COLO829 (cell line): ENCODE measurements around the gene MGLL.

Source experiments
- DNase-seq: peaks from one replicate; pipeline ENCODE4 v3.0.0; 2012; ENCODE audit warnings: low spot score

The MGLL gene

DNA sequence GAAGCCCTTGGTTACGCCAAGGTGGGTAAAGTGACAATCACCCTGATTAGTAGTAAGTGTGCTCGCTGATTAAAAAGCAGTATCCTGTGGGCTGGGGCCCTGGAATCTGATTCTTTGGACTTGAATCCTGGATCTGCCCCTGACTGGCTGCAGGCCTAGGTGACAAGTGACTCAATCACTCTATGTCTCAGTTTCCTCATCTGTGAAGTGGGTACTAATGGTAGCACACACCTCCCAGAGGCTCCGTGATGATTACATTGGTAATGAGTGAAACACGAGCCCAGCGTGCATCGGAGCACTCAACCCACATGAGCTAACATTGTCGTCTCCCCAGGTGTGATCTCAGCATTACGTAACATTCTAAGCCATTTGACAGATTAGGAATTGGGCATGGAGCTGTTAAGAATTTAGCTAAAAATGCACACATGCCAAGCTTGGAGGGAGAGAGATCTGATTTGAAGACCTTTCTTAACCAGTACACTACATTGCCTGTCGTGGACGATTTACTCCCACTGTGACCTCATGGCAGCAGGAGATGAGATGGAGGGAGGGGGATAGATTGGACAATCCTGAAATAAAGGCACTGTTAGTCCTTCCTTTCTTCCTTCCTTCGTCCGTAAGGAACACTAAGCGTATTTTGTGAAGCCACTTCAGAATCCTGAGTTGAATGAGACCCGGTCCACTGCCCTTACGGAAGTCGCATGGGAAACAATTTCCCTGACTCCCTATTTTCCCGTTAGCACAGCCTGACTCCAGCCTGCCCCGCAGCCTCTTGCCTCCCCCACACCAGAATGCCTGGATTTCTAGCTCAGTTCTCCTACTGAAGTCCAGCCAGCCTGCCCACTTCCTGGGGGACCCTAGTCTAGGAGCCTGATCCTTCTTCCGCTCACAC, 32.1 kb downstream of the MGLL start:
- no peak for DNase-seq

DNA sequence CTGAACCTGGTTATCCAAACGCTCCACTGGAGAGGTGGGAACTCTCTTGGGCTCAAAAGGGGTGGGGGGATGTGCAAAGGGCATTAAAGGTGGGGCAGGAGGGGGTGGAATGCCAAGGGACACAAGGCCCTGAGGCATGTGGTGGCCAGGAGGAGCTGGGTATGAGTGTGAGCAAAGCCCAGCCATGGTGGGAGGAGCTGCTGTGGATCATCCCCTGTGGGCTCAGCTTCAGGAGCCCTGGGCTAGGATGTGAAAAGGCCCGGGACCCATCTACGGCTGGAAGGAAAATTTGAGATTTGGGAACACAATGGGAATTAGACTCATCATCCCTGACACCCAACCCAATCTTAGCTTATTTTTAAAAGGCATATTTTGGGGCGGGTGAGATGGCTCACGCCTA, 33.3 kb downstream of the MGLL start:
- DNase-seq, result no peak

DNA sequence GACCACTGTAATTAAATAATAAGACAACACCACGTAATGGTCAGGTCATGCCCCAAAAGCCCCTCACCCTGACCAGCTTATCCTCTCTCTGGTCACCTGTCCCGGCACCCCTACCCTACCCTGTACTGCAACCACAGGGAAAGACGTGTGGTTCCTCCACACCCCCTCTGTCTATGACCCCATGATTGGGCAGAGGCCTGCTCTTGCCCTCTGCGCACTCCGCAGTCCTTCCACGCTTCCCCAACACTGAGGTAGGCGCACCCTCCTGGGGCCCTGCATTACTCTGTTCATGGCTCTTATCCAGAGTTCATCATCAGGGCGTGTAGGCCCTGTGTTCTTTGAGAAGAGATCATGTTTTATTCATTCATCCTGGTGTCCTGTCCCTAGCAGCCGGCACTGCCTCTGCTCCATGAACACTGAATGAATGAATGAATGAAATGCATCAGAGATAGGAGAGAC, 33.8 kb downstream of the MGLL start:
- DNase-seq, result no peak

DNA sequence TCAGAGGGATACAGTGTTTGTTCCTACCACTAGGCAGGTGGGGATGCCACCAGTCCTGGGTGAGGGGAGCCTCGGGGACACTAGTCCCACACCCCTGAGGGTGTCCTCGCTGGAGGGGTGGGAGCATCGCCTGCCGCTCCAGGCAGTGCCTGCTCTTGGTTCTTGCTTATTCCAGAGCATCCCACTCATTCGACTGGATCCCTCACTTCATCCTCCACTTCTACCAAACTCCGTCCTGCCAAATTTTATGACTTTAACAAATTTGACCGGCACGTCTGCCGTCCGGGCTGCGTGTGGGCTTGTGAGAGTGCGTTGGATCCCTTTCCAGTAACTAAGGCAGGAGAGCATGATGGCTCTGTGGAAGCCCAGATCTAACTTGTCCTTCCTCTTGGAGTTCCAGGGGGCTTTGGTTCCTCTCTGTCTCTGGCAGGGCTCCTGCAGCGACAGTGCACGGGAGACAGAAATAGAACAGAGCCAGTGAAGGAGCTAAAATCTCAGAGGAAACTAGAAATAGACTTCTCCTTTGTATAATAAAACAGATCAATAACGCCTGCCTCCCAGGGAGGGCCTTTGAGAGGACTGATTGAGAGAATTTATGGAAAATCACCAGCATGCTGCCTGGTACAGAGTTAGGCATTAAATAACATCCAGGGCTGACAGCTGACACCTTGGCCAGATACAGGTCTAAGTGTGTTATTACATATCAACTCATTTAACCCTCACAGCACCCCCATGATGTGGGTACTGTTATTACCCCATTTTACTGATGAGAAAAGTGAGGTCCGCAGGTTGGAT, 34.5 kb downstream of the MGLL start:
- DNase-seq, result no peak

DNA sequence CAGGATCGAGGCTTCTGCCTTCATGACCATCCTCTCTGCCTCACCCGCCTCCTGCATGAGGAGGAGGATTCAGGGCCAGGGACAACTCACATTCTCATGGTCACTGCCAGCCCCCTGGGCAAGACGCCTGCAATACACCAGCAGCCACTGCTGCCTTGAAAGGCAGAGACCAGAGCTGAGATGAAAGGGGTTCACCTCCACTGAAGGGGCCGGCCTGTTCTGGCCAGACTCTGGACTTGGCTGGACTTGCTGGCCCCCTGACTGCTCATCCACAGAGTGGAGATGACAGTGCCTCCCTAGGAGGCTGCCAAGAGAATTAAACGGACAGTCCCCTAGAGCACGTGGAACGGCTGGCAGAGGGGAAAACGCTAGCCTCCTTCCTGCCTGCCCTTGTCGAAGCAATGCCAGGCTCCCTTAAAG, 35.2 kb downstream of the MGLL start:
- DNase-seq, result no peak

DNA sequence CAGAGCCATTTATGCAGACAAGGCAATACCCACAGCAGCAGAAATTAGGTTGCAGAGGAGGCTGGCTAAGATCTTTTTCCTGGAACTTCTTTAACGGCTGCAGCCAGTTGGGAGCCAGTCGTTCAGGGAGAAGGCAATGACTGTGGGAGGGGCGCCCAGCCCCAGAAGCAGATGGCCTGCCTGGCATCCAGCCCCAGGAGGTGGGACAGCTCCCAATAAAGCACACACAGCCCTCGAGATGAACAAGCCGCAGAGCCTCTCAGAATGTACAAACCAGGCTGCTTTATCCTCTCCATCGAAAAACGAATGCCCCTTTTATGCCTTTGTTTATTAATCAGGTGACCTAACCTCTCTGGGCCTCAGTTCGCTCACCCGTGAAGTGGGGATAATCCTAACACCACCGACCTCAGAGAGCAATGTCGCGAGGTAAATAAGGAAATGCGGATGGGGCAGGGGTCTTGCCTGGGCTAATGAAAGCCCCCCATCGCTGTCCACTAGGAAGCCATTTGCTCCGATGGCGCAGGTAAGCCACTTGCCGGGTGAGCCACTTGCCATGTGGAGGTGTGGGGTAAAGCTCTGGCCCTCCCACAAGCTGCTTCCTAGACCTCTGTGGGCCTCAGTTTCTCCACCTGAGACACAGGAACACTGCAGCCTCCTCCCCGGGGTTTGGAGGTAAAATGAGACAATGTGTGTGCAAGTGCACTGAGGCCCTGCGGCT, 35.8 kb downstream of the MGLL start:
- DNase-seq, result no peak

DNA sequence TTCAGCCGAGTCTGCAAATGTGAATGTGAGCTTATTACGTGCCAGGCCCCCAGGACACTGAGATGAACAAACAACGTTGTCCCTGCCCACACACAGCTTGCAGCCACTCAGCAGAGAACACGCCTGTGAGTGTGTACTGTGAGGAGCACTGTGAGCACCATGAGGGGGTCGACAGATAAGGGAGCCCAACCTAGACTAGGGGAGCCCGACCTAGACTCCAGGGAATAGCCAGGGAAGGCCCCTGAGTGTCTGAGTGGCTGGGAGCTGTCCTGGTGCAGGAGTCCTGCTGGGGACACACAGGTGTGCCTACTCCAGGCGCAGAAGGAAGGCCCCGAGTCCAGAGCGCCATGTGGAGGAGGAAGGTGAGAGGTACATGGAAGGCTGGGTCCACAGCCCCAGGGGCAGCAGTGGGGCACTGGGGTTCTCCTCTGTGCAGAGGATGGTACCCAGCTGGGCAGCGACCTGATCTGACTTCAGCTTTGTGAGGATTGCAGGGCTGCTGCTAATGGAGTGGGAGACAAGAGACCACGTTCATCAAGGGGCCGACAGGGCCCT, 36.5 kb downstream of the MGLL start:
- no peak for DNase-seq

DNA sequence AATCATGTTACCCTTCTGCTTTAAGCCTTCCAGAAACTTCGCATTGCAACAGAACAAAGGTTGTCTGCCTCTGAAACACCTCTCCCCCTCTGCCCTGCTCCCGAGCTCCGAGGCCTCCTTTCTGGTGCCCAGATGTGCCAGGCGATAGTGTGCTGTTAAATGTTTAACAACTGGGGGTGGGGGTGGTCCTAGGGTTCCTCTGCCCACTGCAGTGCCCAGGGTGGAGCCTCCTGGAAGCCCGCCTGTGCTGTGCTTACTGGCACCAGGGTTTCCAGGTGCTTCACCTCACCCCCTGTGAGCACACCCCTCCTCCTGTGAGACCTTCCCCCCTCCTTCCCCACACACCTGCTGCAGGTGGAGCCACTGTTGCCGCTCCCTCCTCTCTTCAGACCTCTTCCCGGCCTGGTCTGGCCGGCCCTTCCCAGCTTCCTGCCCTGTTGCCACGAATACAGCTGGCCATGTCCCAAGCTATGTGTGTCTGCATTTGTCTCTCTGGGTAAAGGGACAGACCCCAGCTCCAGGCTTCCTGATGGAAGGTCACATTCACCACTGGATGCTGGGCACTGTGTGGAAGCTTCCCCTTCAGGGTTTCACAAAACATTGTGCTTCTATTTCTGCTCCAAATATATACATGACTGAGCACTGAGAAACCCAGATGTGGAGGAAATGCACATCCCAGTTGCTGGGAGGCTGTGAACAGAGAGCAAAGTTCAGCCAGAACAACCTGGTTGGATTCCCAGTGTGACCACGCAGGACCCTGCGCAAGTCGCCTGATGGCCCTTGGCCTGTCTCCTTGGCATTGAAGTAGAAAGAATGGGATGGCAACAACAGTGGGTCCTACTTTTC, 37.2 kb downstream of the MGLL start:
- no peak for DNase-seq

DNA sequence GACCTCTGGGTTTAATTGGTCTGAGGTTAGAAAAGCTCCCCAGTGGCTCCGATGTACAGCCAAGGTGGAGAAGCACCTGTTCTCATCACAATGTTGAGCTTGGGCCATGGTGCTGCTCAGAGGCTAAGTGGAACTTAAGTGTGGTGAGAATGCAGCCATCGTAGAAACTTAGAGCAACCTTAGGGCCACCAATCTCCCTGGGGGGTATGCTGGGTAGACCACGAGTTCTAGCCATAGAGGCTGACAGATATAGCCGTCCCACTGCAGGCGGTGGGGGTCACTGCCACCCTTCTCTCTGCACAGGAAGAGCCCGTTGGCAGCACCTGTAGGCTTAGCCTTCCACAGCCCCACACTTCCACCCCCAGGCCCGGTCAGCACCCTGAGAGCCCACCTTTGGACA, 38.0 kb downstream of the MGLL start:
- no peak for DNase-seq

DNA sequence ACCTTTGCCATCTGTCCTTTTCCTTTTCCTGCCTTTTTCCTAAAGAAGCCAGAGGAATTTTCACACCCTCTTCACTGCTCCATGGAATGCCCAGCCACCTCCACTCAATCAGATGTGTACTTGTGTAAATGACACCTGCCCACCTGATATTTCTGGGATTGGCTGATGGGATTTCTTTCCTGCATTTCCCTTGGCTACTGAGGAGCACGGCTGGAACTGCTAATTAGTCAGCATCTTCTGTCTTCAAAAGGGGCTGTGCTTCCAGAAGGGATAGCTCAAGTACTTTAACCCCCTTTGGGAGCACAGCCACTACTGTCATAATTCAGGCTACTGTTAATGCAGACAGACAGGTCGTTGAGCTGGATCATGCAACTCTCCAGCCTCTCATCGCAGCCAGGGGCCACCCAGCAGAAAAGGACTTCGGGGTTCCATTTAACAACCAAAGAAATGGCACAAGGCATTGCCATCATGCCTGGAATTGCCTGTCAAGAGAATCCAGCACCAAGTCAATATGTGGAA, 38.6 kb downstream of the MGLL start:
- no peak for DNase-seq

DNA sequence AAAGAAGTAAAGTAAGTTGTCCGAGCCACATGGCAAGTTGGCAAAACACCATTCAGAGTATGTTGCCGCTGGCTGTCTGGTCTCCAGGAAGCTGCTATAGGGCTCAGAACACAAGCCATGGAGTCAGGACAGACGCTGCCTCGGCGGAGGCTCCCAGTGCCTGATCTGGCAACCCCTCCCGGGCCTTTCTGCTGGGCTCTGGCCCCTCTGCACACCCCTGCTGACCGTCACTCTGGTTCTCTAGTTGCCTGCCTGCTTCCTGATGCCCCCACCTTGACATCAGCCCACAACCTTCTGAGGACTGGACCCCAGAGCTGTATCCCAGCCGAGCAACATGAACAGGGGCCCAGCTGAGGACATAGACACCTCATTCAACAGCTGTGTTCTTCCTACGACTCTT, 39.1 kb downstream of the MGLL start:
- no peak for DNase-seq

DNA sequence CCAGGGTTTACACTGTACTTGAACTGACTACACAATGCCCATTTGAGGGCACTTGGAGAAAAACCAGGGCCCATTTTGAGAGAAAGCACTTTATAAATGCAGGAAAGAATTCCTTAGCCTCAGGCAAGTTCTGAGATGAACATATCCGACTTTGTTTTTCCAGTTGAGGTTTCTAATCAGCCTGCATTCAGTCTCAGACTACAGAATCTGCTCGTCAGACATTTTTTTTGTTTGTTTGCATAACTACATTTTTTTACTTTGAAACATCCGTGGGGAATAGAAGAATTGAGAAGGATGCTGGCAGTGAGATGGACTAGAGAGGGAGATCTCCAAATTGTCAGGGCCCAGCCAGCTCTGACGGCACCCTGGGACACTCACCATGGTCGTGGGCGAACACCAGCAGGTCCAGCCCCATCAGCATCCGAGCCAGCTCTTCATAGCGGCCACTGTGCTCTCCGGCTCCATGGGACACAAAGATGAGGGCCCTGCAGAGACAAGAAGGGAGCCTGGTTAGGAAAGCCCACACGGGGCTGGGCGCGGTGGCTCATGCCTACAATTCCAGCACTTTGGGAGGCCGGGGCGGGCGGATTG, 40.8 kb downstream of the MGLL start:
- peak; percentile 89 for DNase-seq

DNA sequence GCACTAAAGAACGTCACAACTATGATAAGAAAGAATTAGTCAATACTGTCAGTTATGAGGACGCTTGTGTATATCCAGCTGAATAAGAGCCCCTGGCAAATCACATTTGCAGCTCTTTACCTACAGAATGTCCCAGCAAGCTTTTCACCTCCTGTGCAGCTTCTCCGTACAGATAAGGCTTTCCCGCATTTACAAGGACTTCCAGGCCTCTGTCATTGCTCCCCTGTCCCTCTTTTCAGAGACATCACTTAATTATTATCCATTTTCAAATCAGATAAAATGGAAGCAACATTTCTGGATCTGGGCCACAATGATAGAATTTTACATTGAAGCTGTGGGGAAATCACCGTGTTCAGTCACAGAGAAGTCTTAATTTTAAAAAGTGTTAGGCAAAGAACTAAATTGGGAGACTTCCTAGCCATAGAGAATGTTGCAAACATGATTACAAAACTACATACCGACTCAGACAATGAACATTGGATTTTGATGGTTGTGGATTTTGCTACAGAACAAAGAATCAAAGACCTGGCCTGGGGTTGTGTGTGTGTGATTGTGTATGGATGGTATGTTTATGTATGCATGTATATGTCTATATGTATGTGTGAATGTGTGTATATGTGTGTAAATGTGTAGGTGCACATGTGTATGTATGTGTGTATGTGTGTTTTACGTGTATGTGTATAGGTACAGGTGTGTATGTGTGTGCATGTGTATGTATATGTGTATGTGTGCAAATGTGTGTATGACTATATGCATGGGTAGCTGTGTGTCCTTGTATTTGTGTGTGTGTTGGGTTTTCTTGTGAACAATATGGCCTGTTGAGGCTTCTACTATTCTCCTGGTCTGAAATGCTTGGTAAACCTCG, 41.5 kb downstream of the MGLL start:
- no peak for DNase-seq

DNA sequence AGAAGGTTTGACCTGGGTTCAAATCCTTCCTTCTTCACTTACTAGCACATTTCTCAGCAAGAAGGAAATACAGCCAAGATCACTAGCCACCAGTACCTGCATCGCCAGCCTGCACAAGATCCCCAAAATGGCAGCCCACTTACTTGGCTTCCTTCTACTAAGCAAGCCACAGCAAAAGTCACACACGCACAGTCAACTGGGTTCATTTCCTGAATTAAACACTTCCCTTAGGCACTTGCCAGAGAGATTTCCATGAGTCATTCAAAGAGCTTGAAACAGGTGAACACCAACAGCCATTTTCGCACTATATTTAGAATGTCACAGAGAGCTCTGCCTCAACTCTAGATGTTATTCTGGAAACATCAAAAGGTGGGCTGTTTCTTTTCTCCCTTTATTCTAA, 42.6 kb downstream of the MGLL start:
- peak; percentile 43 for DNase-seq

DNA sequence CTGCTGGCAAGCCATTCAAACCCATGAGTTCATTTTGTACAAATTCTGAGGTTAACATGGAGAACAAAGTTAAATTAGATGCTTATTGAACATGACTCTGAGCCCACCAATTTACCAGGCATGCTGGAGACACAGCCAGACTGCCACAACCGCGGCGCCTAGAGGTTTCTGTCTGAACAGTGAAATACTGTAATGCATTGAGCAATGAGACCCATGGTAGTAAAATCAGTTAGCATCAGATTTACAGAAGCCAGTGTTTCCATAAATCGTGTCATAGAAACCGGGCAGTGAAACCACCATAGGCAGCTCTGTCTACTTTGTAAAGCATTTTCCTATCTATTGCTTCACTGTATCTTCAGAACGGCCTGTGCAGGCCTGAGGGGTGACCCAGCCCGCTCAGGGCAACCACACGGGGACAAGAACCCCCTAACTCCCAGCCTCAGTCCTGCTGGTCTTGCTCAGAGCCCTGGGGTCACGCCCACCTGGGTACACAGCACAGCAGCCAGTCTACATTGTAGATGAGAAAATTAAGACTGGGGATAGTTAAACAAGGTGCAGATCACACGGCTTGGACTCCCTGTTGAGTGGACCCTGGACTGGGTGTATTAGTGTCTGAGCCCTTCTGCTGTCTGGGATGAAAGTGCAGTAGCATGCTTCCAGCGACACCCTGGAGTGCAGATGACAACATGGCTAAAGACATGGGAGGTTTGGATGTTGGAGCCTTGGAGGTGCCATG, 44.2 kb downstream of the MGLL start:
- no peak for DNase-seq

DNA sequence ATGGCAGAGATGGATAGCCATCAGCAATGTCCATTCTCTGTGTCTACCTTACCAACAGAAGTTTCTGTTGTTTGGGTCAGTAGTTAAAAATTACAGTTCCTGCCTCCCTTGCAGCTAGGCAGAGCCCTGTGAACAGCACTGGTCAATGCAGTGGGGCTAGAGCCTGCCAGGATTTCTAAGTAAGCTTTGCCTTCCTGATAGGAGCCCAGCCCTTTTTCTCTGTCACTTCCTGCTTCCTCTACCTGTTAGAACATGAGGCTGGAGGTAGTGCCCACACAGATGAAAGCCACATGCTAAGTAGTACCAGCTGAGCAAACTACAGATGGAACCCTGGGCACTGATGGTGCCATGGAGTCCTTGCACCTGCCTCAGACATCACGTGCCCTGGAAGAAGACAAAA, 45.0 kb downstream of the MGLL start:
- DNase-seq, result no peak

DNA sequence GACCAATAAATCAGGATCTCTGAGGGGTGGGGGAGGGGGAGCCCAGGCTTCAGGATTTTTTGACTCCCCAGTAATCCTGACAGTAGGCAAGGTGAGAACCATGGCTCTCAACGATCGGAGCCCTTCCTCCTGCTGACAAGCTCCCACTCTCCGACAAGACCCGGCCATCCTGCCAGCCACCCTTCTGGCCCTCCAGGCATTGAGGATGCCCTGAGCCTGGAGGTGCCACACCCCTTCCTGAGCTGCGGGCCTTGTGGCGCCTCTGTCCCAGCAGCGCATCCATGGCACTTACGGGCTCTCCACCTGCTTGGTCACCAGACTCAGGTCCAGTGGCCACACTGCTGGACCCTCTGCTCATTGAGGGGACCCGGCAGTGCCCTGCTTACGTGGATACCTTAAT, 46.0 kb downstream of the MGLL start:
- DNase-seq, result no peak

DNA sequence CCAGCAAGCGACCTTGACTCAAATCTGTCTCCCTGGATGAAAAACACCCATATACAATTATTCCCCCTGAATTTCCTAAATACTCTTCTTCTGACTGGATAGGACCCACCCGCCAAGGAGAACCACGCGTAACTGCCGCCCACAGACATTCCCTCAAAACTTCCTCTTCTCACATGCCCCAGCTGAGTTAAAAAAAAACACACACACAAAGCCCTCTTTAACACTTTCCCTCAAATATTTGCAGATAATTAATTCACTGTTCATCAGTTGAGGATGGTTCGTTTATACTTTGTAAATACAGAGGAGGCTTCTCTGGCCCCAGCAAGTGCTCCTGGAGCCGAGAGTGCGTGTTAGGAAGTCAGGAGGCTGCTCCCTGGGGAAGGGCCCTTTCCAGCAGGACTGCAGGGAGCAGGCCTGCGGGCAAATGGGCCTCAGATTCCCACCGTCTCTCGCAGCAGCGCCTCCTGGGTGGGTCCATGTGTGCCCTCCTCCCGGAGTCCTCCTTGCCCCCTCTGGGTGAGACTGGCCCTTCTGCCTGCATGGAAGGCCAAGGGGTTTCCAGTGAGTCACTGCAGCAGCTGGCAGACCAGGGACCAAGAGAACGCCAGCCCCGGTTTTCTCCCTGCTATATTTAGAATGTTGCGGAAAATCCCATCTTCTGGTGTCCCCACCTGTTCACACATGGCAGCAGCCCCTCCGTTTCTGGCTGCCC, 46.8 kb downstream of the MGLL start:
- DNase-seq, result peak; percentile 96
